WTC11 (cell line): Measurements from ENCODE around the gene VTN. TPM values are rescaled to one million over a fixed set of nuclear protein-coding genes. Genes with fewer than 3 reads are reported as not detected.

Experiments
- ATAC-seq: fragments of 200-7000 bp; cut with Tn5 transposase; 2 replicates; pipeline ENCODE4 v1.10.0; 2021; ENCODE audit warnings: mild to moderate bottlenecking, moderate library complexity
- CTCF ChIA-PET: fragments of 300-600 bp; sonication (Branson Sonifier 250); formaldehyde crosslinking; loops from one replicate; lab custom pipeline; 2021; ENCODE audit warnings: antibody characterized with exemption; lab: Charles Lee
- POLR2A ChIA-PET: fragments of 350-600 bp; sonication (Branson Sonifier 250); formaldehyde crosslinking; loops from one replicate; lab custom pipeline; 2021; ENCODE audit warnings: antibody characterized with exemption; lab: Charles Lee
- DNase-seq: peaks from one replicate; pipeline ENCODE4 v3.0.0; 2021; ENCODE audit warnings: low spot score
- H3K27ac Mint-ChIP-seq: 2 replicates; pipeline ENCODE4 v1.8.0; 2021; ENCODE audit warnings: mixed read lengths
- H3K27me3 Mint-ChIP-seq: 2 replicates; pipeline ENCODE4 v1.8.0; 2021; ENCODE audit warnings: low read depth, mild to moderate bottlenecking, moderate library complexity, mixed read lengths
- H3K36me3 Mint-ChIP-seq: 2 replicates; pipeline ENCODE4 v1.8.0; 2021; ENCODE audit warnings: mixed read lengths
- H3K4me1 Mint-ChIP-seq: 2 replicates; pipeline ENCODE4 v1.8.0; 2022; ENCODE audit warnings: mixed read lengths
- H3K4me3 Mint-ChIP-seq: 2 replicates; pipeline ENCODE4 v1.8.0; 2021; ENCODE audit warnings: mild to moderate bottlenecking, moderate library complexity, mixed read lengths
- H3K9me3 Mint-ChIP-seq: 2 replicates; pipeline ENCODE4 v1.8.0; 2021; ENCODE audit warnings: mixed read lengths
- CBFB ChIP-seq: sonication (generic); formaldehyde crosslinking; IDR thresholded peaks from 2 replicates; pipeline ENCODE4 v1.8.1; 2022; ENCODE audit warnings: mild to moderate bottlenecking, low read depth, missing genetic modification reagents
- MXD4 ChIP-seq: fragments of 250-450 bp; sonication (Bioruptor Pico); IDR thresholded peaks from 2 replicates; pipeline ENCODE4 v1.8.0; 2021; ENCODE audit warnings: mild to moderate bottlenecking, moderate library complexity, borderline replicate concordance
- NFATC4 ChIP-seq: fragments of 250-450 bp; sonication (Bioruptor Pico); IDR thresholded peaks from 2 replicates; pipeline ENCODE4 v1.9.0; 2021; ENCODE audit warnings: mild to moderate bottlenecking
- PRRX2 ChIP-seq: fragments of 250-450 bp; sonication (Bioruptor Pico); IDR thresholded peaks from 2 replicates; pipeline ENCODE4 v1.8.0; 2021; ENCODE audit warnings: mild to moderate bottlenecking
- RORB ChIP-seq: fragments of 250-450 bp; sonication (Bioruptor Pico); IDR thresholded peaks from 2 replicates; pipeline ENCODE4 v1.9.0; 2021; ENCODE audit warnings: mild to moderate bottlenecking
- TEAD4 ChIP-seq: sonication (generic); formaldehyde crosslinking; IDR thresholded peaks from 2 replicates; pipeline ENCODE4 v1.8.0; 2022; ENCODE audit warnings: mild to moderate bottlenecking, missing genetic modification reagents
- TP53 ChIP-seq: sonication (generic); formaldehyde crosslinking; IDR thresholded peaks from 2 replicates; pipeline ENCODE4 v1.8.1; 2023; ENCODE audit warnings: mild to moderate bottlenecking, missing genetic modification reagents
- ZBTB21 ChIP-seq: sonication (generic); formaldehyde crosslinking; IDR thresholded peaks from 2 replicates; pipeline ENCODE4 v1.8.1; 2023; ENCODE audit warnings: mild to moderate bottlenecking, missing genetic modification reagents, borderline replicate concordance
- total RNA-seq: library from RNA; stranded (reverse); gene quantifications from 3 replicates; pipeline ENCODE4 v1.2.3, GENCODE V29; 2021
- TF ChIP-seq, protein P1 (sequence below): fragments of 250-450 bp; sonication (Bioruptor Pico); IDR thresholded peaks from 2 replicates; pipeline ENCODE4 v1.9.0; 2021; ENCODE audit warnings: mild to moderate bottlenecking
- TF ChIP-seq, protein P2 (sequence below): sonication (generic); formaldehyde crosslinking; IDR thresholded peaks from 2 replicates; pipeline ENCODE4 v1.8.0; 2023; ENCODE audit warnings: mild to moderate bottlenecking, missing genetic modification reagents
- TF ChIP-seq, protein P3 (sequence below): sonication (generic); formaldehyde crosslinking; IDR thresholded peaks from 2 replicates; pipeline ENCODE4 v1.8.0; 2022; ENCODE audit warnings: mild to moderate bottlenecking, missing genetic modification reagents
- TF ChIP-seq, protein P4 (sequence below): fragments of 250-450 bp; sonication (Bioruptor Pico); IDR thresholded peaks from 2 replicates; pipeline ENCODE4 v1.9.0; 2021; ENCODE audit warnings: moderate library complexity, mild to moderate bottlenecking, inconsistent platforms, borderline replicate concordance
- TF ChIP-seq, protein P5 (sequence below): sonication (generic); formaldehyde crosslinking; IDR thresholded peaks from 2 replicates; pipeline ENCODE4 v1.8.0; 2022; ENCODE audit warnings: missing genetic modification reagents
- TF ChIP-seq, protein P6 (sequence below): fragments of 250-450 bp; sonication (Bioruptor Pico); IDR thresholded peaks from 2 replicates; pipeline ENCODE4 v1.9.0; 2021; ENCODE audit warnings: mild to moderate bottlenecking
- TF ChIP-seq, protein P7 (sequence below): sonication (generic); formaldehyde crosslinking; IDR thresholded peaks from 2 replicates; pipeline ENCODE4 v1.8.1; 2022; ENCODE audit warnings: mild to moderate bottlenecking, missing genetic modification reagents, moderate library complexity, borderline replicate concordance

Gene VTN
- total RNA-seq, 1 experiment from 2014 or later, result 1.6 TPM

DNA sequence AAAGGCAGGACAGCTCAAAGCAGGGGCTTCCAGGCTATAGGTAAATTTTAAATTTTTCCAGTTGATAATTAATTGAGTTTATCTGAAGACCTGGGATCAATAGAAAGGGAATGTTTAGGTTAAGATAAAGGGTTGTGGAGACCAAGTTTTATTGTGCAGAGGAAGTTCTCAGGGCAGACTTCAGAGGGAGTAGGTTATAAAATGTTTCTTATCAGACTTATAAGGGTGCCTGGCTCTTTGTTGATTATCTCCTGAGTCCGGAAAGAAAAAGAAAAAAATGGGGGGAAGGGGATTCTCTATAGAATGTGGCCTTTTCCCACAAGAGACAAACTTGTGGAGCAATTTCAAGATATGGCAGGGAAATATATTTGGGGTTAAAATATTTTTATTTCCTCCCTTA is 20.0 kb upstream of the VTN start:
- no peaks in the 10 kb centered on the region for H3K9me3 Mint-ChIP-seq
- CTCF ChIA-PET, result no interaction called here
- no peak overlapping the region for H3K4me3 Mint-ChIP-seq
- H3K27ac Mint-ChIP-seq, result no peak overlapping the region
- peaks cover 30% of the 10 kb centered on the region for H3K27me3 Mint-ChIP-seq
- ATAC-seq (no peak), DNase-seq (no peak)
- peaks cover 10% of the 10 kb centered on the region for H3K36me3 Mint-ChIP-seq
- POLR2A ChIA-PET, result no interaction called here
- peaks cover 9% of the 10 kb centered on the region for H3K4me1 Mint-ChIP-seq
- TF ChIP-seq, protein P1, sequence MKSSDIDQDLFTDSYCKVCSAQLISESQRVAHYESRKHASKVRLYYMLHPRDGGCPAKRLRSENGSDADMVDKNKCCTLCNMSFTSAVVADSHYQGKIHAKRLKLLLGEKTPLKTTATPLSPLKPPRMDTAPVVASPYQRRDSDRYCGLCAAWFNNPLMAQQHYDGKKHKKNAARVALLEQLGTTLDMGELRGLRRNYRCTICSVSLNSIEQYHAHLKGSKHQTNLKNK (CRISPR knock-in tag), result no peak
- TF ChIP-seq, protein P2, sequence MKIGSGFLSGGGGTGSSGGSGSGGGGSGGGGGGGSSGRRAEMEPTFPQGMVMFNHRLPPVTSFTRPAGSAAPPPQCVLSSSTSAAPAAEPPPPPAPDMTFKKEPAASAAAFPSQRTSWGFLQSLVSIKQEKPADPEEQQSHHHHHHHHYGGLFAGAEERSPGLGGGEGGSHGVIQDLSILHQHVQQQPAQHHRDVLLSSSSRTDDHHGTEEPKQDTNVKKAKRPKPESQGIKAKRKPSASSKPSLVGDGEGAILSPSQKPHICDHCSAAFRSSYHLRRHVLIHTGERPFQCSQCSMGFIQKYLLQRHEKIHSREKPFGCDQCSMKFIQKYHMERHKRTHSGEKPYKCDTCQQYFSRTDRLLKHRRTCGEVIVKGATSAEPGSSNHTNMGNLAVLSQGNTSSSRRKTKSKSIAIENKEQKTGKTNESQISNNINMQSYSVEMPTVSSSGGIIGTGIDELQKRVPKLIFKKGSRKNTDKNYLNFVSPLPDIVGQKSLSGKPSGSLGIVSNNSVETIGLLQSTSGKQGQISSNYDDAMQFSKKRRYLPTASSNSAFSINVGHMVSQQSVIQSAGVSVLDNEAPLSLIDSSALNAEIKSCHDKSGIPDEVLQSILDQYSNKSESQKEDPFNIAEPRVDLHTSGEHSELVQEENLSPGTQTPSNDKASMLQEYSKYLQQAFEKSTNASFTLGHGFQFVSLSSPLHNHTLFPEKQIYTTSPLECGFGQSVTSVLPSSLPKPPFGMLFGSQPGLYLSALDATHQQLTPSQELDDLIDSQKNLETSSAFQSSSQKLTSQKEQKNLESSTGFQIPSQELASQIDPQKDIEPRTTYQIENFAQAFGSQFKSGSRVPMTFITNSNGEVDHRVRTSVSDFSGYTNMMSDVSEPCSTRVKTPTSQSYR (CRISPR knock-in tag), result no peak
- TF ChIP-seq, protein P3, sequence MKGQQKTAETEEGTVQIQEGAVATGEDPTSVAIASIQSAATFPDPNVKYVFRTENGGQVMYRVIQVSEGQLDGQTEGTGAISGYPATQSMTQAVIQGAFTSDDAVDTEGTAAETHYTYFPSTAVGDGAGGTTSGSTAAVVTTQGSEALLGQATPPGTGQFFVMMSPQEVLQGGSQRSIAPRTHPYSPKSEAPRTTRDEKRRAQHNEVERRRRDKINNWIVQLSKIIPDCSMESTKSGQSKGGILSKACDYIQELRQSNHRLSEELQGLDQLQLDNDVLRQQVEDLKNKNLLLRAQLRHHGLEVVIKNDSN (CRISPR knock-in tag), result no peak
- TF ChIP-seq CBFB (CRISPR knock-in tag), result no peak
- no peak for TF ChIP-seq PRRX2
- TF ChIP-seq, protein P4, sequence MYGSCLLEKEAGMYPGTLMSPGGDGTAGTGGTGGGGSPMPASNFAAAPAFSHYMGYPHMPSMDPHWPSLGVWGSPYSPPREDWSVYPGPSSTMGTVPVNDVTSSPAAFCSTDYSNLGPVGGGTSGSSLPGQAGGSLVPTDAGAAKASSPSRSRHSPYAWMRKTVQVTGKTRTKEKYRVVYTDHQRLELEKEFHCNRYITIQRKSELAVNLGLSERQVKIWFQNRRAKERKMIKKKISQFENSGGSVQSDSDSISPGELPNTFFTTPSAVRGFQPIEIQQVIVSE (CRISPR knock-in tag), result no peak
- TF ChIP-seq, protein P5, sequence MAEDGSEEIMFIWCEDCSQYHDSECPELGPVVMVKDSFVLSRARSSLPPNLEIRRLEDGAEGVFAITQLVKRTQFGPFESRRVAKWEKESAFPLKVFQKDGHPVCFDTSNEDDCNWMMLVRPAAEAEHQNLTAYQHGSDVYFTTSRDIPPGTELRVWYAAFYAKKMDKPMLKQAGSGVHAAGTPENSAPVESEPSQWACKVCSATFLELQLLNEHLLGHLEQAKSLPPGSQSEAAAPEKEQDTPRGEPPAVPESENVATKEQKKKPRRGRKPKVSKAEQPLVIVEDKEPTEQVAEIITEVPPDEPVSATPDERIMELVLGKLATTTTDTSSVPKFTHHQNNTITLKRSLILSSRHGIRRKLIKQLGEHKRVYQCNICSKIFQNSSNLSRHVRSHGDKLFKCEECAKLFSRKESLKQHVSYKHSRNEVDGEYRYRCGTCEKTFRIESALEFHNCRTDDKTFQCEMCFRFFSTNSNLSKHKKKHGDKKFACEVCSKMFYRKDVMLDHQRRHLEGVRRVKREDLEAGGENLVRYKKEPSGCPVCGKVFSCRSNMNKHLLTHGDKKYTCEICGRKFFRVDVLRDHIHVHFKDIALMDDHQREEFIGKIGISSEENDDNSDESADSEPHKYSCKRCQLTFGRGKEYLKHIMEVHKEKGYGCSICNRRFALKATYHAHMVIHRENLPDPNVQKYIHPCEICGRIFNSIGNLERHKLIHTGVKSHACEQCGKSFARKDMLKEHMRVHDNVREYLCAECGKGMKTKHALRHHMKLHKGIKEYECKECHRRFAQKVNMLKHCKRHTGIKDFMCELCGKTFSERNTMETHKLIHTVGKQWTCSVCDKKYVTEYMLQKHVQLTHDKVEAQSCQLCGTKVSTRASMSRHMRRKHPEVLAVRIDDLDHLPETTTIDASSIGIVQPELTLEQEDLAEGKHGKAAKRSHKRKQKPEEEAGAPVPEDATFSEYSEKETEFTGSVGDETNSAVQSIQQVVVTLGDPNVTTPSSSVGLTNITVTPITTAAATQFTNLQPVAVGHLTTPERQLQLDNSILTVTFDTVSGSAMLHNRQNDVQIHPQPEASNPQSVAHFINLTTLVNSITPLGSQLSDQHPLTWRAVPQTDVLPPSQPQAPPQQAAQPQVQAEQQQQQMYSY (CRISPR knock-in tag), result no peak
- no peak for TF ChIP-seq NFATC4 (CRISPR knock-in tag)
- TF ChIP-seq ZBTB21 (CRISPR knock-in tag), result no peak
- TF ChIP-seq RORB (CRISPR knock-in tag), result no peak
- no peak for TF ChIP-seq MXD4 (CRISPR knock-in tag)
- TF ChIP-seq, protein P6, sequence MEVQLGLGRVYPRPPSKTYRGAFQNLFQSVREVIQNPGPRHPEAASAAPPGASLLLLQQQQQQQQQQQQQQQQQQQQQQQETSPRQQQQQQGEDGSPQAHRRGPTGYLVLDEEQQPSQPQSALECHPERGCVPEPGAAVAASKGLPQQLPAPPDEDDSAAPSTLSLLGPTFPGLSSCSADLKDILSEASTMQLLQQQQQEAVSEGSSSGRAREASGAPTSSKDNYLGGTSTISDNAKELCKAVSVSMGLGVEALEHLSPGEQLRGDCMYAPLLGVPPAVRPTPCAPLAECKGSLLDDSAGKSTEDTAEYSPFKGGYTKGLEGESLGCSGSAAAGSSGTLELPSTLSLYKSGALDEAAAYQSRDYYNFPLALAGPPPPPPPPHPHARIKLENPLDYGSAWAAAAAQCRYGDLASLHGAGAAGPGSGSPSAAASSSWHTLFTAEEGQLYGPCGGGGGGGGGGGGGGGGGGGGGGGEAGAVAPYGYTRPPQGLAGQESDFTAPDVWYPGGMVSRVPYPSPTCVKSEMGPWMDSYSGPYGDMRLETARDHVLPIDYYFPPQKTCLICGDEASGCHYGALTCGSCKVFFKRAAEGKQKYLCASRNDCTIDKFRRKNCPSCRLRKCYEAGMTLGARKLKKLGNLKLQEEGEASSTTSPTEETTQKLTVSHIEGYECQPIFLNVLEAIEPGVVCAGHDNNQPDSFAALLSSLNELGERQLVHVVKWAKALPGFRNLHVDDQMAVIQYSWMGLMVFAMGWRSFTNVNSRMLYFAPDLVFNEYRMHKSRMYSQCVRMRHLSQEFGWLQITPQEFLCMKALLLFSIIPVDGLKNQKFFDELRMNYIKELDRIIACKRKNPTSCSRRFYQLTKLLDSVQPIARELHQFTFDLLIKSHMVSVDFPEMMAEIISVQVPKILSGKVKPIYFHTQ, result no peak
- TF ChIP-seq, protein P7, sequence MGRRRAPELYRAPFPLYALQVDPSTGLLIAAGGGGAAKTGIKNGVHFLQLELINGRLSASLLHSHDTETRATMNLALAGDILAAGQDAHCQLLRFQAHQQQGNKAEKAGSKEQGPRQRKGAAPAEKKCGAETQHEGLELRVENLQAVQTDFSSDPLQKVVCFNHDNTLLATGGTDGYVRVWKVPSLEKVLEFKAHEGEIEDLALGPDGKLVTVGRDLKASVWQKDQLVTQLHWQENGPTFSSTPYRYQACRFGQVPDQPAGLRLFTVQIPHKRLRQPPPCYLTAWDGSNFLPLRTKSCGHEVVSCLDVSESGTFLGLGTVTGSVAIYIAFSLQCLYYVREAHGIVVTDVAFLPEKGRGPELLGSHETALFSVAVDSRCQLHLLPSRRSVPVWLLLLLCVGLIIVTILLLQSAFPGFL (CRISPR knock-in tag), result no peak
- no peak for TF ChIP-seq TEAD4 (CRISPR knock-in tag)
- no peak for TF ChIP-seq TP53 (CRISPR knock-in tag)
